ENCODE data around the gene ANKRD11. TPM values are rescaled to one million over a fixed set of nuclear protein-coding genes. Genes with fewer than 3 reads are reported as not detected.
A peak's percentile ranks its signal among the peaks of the same experiment; 100 is the strongest.
"Not testable (repeated sequence)": the region's sequence is repeated elsewhere in the genome, so short reads cannot be mapped to it uniquely, and the experiment has no call there.

The ANKRD11 gene
- total and polyA plus RNA-seq, 8 donors, result 43.9 to 74.0 (median 46.2) TPM

DNA sequence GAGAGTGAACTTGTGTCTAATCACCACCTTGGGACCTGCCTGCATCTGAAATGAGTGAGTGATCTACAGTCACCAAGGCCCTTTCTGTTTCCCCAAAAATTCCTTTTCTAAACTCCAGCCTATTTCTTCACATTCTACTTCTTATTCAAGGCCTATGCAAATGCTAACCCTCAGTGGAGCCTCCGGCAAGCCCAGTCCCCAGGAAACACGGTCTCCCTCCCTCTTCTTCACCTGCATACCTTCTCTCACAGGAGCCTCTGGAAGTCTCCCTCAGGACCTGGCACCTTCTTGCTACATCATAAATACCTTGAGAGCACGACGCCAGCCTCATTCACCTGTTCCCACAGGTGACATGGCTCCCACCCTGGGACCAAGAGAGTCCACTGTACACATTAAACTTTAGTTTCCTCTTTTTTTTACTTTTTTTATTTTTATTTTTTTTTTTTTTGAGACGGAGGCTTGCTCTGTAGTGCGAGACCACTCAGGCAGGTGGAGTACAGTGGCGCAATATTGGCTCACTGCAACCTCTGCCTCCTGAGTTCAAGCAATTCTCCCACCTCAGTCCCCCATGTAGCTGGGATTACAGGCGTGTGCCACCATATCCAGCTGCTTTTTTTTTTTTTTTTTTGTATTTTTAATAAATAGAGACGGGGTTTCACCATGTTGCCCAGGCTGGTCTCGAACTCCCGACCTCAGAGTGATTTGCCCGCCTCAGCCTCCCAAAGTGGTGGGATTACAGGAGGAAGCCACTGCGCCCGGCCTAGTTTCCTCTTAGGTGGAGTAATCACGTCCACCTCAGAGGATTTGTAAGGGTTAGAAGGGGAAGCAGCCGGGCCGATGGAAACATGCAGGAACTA, 97.3 kb downstream of the ANKRD11 start:
- H3K9me3 ChIP-seq, result no peaks in the 10 kb centered on the region
- intact Hi-C loops (cut with DNase I), result loop anchor here in 1 of 3 donors (10.0 kb wide), 1 partner anchor 48 kb away; no protein-coding TSS in a partner anchor
- DNase-seq, result peak in 1 of 6 donors; percentile 25
- no peak overlapping the region for H3K4me3 ChIP-seq
- no peak for FAIRE-seq
- 73 to 75% methylated on average over 17 of the region's 17 CpGs for whole genome bisulfite sequencing, 2 donors
- H3K27ac ChIP-seq, result no peak overlapping the region
- H3K36me3 ChIP-seq, result no peaks in the 10 kb centered on the region
- no peaks in the 10 kb centered on the region for H3K27me3 ChIP-seq
- peaks cover 22 to 31% (median 30%) of the 10 kb centered on the region in 3 donors for H3K4me1 ChIP-seq
- no peak for TF ChIP-seq CTCF (IDR thresholded peaks at IDR 0.05)
- peak in 1 of 4 donors; percentile 7 for ATAC-seq

DNA sequence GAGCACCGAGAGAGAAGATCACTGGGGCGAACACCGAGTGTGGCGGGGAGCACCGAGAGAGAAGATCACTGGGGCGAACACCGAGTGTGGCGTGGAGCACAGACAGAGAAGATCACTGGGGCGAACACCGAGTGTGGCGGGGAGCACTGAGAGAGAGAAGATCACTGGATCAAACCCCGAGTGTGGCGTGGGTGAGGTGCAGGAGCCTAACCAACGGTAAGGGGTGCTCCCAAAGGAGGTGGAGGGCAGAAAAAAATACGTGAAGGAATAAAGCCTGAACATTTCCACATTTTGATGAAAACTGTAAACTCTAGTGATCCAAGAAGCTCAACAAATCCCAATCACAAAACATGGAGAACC, 100.2 kb downstream of the ANKRD11 start:
- H3K27ac ChIP-seq, result not testable (repeated sequence)

DNA sequence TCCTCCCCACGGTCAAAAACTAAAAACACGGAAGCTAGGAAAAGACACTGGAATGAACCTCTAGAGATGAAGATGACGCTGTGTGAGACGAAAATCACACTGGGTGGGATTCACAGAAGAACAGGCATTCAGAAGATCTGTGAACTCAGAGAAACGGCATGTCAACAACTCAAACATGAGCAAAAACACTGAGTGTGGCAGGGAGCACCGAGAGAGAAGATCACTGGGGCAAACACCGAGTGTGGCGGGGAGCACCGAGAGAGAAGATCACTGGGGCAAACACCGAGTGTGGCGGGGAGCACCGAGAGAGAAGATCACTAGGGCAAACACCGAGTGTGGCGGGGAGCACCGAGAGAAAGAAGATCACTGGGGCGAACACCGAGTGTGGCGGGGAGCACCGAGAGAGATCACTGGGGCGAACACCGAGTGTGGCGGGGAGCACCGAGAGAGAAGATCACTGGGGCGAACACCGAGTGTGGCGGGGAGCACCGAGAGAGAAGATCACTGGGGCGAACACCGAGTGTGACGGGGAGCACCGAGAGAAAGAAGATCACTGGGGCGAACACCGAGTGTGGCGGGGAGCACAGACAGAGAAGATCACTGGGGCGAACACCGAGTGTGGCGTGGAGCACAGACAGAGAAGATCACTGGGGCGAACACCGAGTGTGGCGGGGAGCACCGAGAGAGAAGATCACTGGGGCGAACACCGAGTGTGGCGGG, 100.7 kb downstream of the ANKRD11 start:
- DNase-seq, H3K27ac ChIP-seq, H3K9me3 ChIP-seq, FAIRE-seq, H3K36me3 ChIP-seq, H3K4me3 ChIP-seq, ATAC-seq, H3K27me3 ChIP-seq: not testable (repeated sequence)
- H3K4me1 ChIP-seq, result peaks cover 12 to 24% (median 18%) of the 10 kb centered on the region in 3 donors
- intact Hi-C loops (cut with DNase I), result loop anchor here in 1 of 3 donors (10.0 kb wide), 1 partner anchor 45 kb away; no protein-coding TSS in a partner anchor
- 94 to 95% methylated on average over 26 to 44 of the region's 44 CpGs for WGBS, 2 donors

More for the DNA sequence above, 100.2 kb downstream of the ANKRD11 start:
- H3K4me1 ChIP-seq, result peaks cover 17 to 28% (median 22%) of the 10 kb centered on the region in 3 donors
- H3K4me3 ChIP-seq, FAIRE-seq, ATAC-seq, H3K36me3 ChIP-seq, DNase-seq, H3K27me3 ChIP-seq, H3K9me3 ChIP-seq: not testable (repeated sequence)
- WGBS, 2 donors, result 93 to 96% methylated on average over 14 to 15 of the region's 15 CpGs
- intact Hi-C loops (cut with DNase I), result loop anchor here in 1 of 3 donors (10.0 kb wide), 1 partner anchor 45 kb away; no protein-coding TSS in a partner anchor

- no peak for TF ChIP-seq CTCF (IDR thresholded peaks at IDR 0.05)
- no peak for FAIRE-seq
- Histone ChIP-seq H3K4me1 (peaks cover 5 to 13% (median 6%) of the 10 kb centered on the region in 3 donors), H3K4me3 (no peak overlapping the region), H3K36me3 (no peaks in the 10 kb centered on the region), H3K27ac (no peak overlapping the region), H3K9me3 (no peaks in the 10 kb centered on the region), H3K27me3 (no peaks in the 10 kb centered on the region)
- ATAC-seq, result no peak
- WGBS, 2 donors, result 90 to 91% methylated on average over 9 of the region's 9 CpGs
- intact Hi-C loops (cut with DNase I), result no loop called here
- peak in 1 of 6 donors; percentile 52 for DNase-seq
These were observed 101.8 kb downstream of the ANKRD11 start for GRCh38 chr16:89388536-89388935.

- Histone ChIP-seq H3K36me3 (no peaks in the 10 kb centered on the region), H3K9me3 (no peaks in the 10 kb centered on the region), H3K27ac (no peak overlapping the region), H3K4me3 (no peak overlapping the region), H3K4me1 (peaks cover 4 to 18% (median 16%) of the 10 kb centered on the region in 3 donors), H3K27me3 (no peaks in the 10 kb centered on the region)
- ATAC-seq, result no peak
- no peak for TF ChIP-seq CTCF (IDR thresholded peaks at IDR 0.05)
- peak in 2 of 6 donors; percentile 26 to 57 for DNase-seq
- intact Hi-C loops (cut with DNase I), result no loop called here
- FAIRE-seq, result no peak
- WGBS, 2 donors, result 73 to 74% methylated on average over 21 of the region's 21 CpGs
These were observed 103.8 kb downstream of the ANKRD11 start for GRCh38 chr16:89386306-89387185.

All from pancreas (tissue), 10 donors.